GM12878 (cell line): Measurements from ENCODE around the gene EIF2B5. TPM values are rescaled to one million over a fixed set of nuclear protein-coding genes. Genes with fewer than 3 reads are reported as not detected.
A peak's percentile ranks its signal among the peaks of the same experiment; 100 is the strongest.

Experiments used
- ATAC-seq: fragments of 200-7000 bp; cut with Tn5 transposase; 3 replicates; pipeline ENCODE4 v1.9.1; 2020; ENCODE audit warnings: mild to moderate bottlenecking, moderate library complexity
- Bru-seq: library from RNA; stranded (reverse); fragments of 400-500 nt; gene quantifications from one replicate; lab custom pipeline; 2021; lab: Mats Ljungman, UMichigan
- BruChase-seq, 2 experiments: library from RNA; stranded (reverse); fragments of 400-500 nt; gene quantifications; one replicate each; lab custom pipeline; 2021; lab: Mats Ljungman, UMichigan
- BruUV-seq: library from RNA; stranded (reverse); fragments of 400-500 nt; replicated peaks from 2 replicates; lab custom pipeline; 2021; lab: Mats Ljungman, UMichigan
- CTCF ChIA-PET: fragments of 300-600 bp; sonication (Branson Sonifier 250); formaldehyde crosslinking; extraction: SDS; loops from one replicate; lab custom pipeline; 2021; ENCODE audit warnings: inconsistent platforms; lab: Yijun Ruan, JAX
- POLR2A ChIA-PET: fragments of 350-600 bp; formaldehyde crosslinking; extraction: SDS; loops from one replicate; lab custom pipeline; 2021; ENCODE audit warnings: inconsistent platforms; lab: Charles Lee
- RAD21 ChIA-PET: fragments of 300-600 bp; sonication (Branson Sonifier 250); formaldehyde crosslinking; loops from one replicate; lab custom pipeline; 2023; ENCODE audit warnings: antibody characterized with exemption; ENCODE audit not compliant: unreplicated experiment; lab: Charles Lee
- SMC1A ChIA-PET: fragments of 300-600 bp; sonication (Branson Sonifier 250); formaldehyde crosslinking; loops from one replicate; lab custom pipeline; 2023; ENCODE audit not compliant: unreplicated experiment, uncharacterized antibody; lab: Charles Lee
- DNase-seq: peaks from one replicate; pipeline ENCODE4 v3.0.0-alpha.2; 2011; ENCODE audit warnings: low read depth, low spot score
- FAIRE-seq: peaks from 3 replicates; lab custom pipeline; 2011; peaks lifted over from hg19 to GRCh38; lab: Jason Lieb, UNC
- H2AFZ ChIP-seq: 2 replicates; pipeline ENCODE4 v1.6.0; 2011; ENCODE audit warnings: low read depth, low read length, control low read depth; ENCODE audit not compliant: control insufficient read depth
- H3K27ac ChIP-seq: 2 replicates; pipeline ENCODE4 v1.5.1; 2011; ENCODE audit warnings: control low read depth; ENCODE audit not compliant: control insufficient read depth, insufficient read depth
- H3K27me3 ChIP-seq, 2 experiments: replicated peaks in 1 of 2; 2 replicates each; pipeline versions ENCODE4 v1.6.0 to v1.6.1; 2011; ENCODE audit warnings: low read length in 1 of 2; ENCODE audit not compliant: control insufficient read depth in 2 of 2, insufficient read depth in 2 of 2
- H3K36me3 ChIP-seq, 2 experiments: 2 replicates each; pipeline ENCODE4 v1.5.1; 2011; ENCODE audit warnings: low read length in 1 of 2; ENCODE audit not compliant: control insufficient read depth in 2 of 2, insufficient read depth in 2 of 2
- H3K4me1 ChIP-seq: 2 replicates; pipeline ENCODE4 v1.6.1; 2011; ENCODE audit warnings: mild to moderate bottlenecking, low read length, moderate library complexity, mixed read lengths; ENCODE audit not compliant: control insufficient read depth, insufficient read depth
- H3K4me2 ChIP-seq: 2 replicates; pipeline ENCODE4 v1.6.0; 2011; ENCODE audit warnings: control low read depth; ENCODE audit not compliant: control insufficient read depth, insufficient read depth
- H3K4me3 ChIP-seq: fragments of 200-600 bp; sonication (generic); 2 replicates; pipeline ENCODE4 v1.5.1; 2016
- H3K79me2 ChIP-seq: 2 replicates; pipeline ENCODE4 v1.6.0; 2011; ENCODE audit warnings: low read length; ENCODE audit not compliant: control insufficient read depth, insufficient read depth
- H3K9ac ChIP-seq: 2 replicates; pipeline ENCODE4 v1.8.0; 2011; ENCODE audit warnings: low read length, control low read depth, mixed read lengths; ENCODE audit not compliant: control insufficient read depth, insufficient read depth
- H3K9me3 ChIP-seq: replicated peaks from 3 replicates; pipeline ENCODE4 v1.5.1; 2011; ENCODE audit warnings: mild to moderate bottlenecking, low read length; ENCODE audit not compliant: control insufficient read depth, insufficient read depth
- H4K20me1 ChIP-seq: 2 replicates; pipeline ENCODE4 v1.6.0; 2011; ENCODE audit not compliant: control insufficient read depth, insufficient read depth
- ATF2 ChIP-seq: IDR thresholded peaks from 2 replicates; pipeline ENCODE4 v1.6.1; 2012; ENCODE audit warnings: low read length, inconsistent platforms
- CBX3 ChIP-seq: fragments of 200-600 bp; sonication (generic); IDR thresholded peaks from 2 replicates; pipeline ENCODE4 v1.6.1; 2016; ENCODE audit warnings: low read depth, borderline replicate concordance
- MAX ChIP-seq: IDR thresholded peaks from 2 replicates; pipeline ENCODE4 v1.6.1; 2012; ENCODE audit warnings: low read depth, low read length, improper control_type of control experiment
- MYC ChIP-seq: IDR thresholded peaks from 2 replicates; pipeline ENCODE4 v1.6.1; 2011; ENCODE audit warnings: mild to moderate bottlenecking, low read length, moderate library complexity, inconsistent platforms; ENCODE audit not compliant: insufficient read depth, insufficient replicate concordance, insufficient read length, severe bottlenecking
- PAX5 ChIP-seq: IDR thresholded peaks from 2 replicates; pipeline ENCODE4 v1.6.1; 2011; ENCODE audit warnings: low read depth, low read length, borderline replicate concordance
- ZBTB40 ChIP-seq: fragments of 450-650 bp; IDR thresholded peaks from 2 replicates; pipeline ENCODE4 v1.6.1; 2016; ENCODE audit warnings: mild to moderate bottlenecking, moderate library complexity, borderline replicate concordance
- WGBS: methylation state at CpG from one replicate; pipeline ENCODE4 v1.1.6; 2016; ENCODE audit warnings: low lambda C conversion rate; ENCODE audit not compliant: insufficient replicate concordance, insufficient coverage; ENCODE audit errors: missing lambda C conversion rate; 5-methylcytosine and 5-hydroxymethylcytosine counted together
- in situ Hi-C: fragments of 300-500 bp; cut with MboI; formaldehyde crosslinking; loops from 9 replicates; pipeline ENCODE4 v1.14.3; 2018; ENCODE audit warnings: mixed read lengths
- intact Hi-C: fragments of 100-400 bp; cut with micrococcal nuclease; formaldehyde crosslinking; loops from one replicate; pipeline ENCODE4 v1.14.2; 2022; ENCODE audit not compliant: unreplicated experiment
- long read RNA-seq, 2 experiments: library from polyadenylated mRNA; unstranded; transcript quantifications; one replicate each; pipeline ENCODE4 v2.0.0, GENCODE V29; 2019 to 2020
- polyA minus RNA-seq, 3 experiments: library from RNA; depleted of rRNA, polyadenylated mRNA; stranded (reverse); fragments of >200 nt; gene quantifications; 2 replicates each; pipeline ENCODE4 v1.2.3, GENCODE V29; 2011
- polyA plus RNA-seq, 11 experiments: library from polyadenylated mRNA; depleted of rRNA in 4 of 11; unstranded in 6 of 11; stranded (reverse) in 5 of 11; fragments of >200 nt; fragmentation: Nextera tagmentation in 4 of 11; fragmentation: Illumina TruSeq in 1 of 11; extraction: Ambion mirVana in 4 of 11; extraction: Trizol in 1 of 11; gene quantifications; 1 replicate in 1 of 11; 2 replicates in 10 of 11; pipeline versions ENCODE4 v1.2.1 to v1.2.3, GENCODE V29; 2011 to 2016; ENCODE audit warnings: inconsistent platforms in 2 of 11, missing spikeins in 2 of 11, low read depth in 1 of 11
- total RNA-seq, 4 experiments: library from RNA; depleted of rRNA in 3 of 4; stranded (reverse); fragments of >200 nt in 3 of 4; fragmentation: Illumina TruSeq in 1 of 4; extraction: Trizol in 1 of 4; gene quantifications; 2 replicates each; pipeline versions ENCODE4 v1.2.1 to v1.2.3, GENCODE V29; 2013 to 2021

EIF2B5 gene
- total RNA-seq (2013; cell fraction: nucleolus; rRNA removed) = 132 and 135 TPM in 2 replicates
- total RNA-seq (2014; rRNA removed) (50.9 and 53.9 TPM in 2 replicates), total RNA-seq (2014; rRNA removed; fragmentation: Illumina TruSeq; extraction: Trizol) (46.1 and 50.4 TPM in 2 replicates), total RNA-seq (2021) (44.9 and 50.7 TPM in 2 replicates), polyA plus RNA-seq (2011; rRNA removed) (49.7 and 58.5 TPM in 2 replicates), polyA plus RNA-seq (2014; fragmentation: Illumina TruSeq; extraction: Trizol) (53.5 and 55.9 TPM in 2 replicates), polyA plus RNA-seq (2014; fragmentation: Nextera tagmentation; extraction: Ambion mirVana) (10 to 100 TPM; 13.7 to 23.6 TPM), polyA plus RNA-seq (2014; rRNA removed) (65.1 and 72.4 TPM in 2 replicates), polyA plus RNA-seq (2016; fragmentation: Nextera tagmentation; extraction: Ambion mirVana) (10 to 100 TPM; 79.2 to 82.7 TPM), polyA minus RNA-seq (2011; rRNA and poly(A)+ RNA removed) (72.0 and 84.9 TPM in 2 replicates), Bru-seq, nascent RNA (percentile 90 among the genes with signal in this experiment), BruChase-seq, experiment 1, labeled RNA remaining after a 6-hour chase (percentile 91 among the genes with signal in this experiment), BruChase-seq, experiment 2, labeled RNA remaining after a 2-hour chase (percentile 91 among the genes with signal in this experiment)
- polyA plus RNA-seq (2011; ENCODE audit: low read depth) = 31.4 TPM
- polyA plus RNA-seq (2011; cell fraction: cytosol; rRNA removed) = 55.7 and 63.4 TPM in 2 replicates
- polyA plus RNA-seq (2011; cell fraction: nucleus; rRNA removed) = 145 and 159 TPM in 2 replicates
- polyA plus RNA-seq (2012) = 33.0 and 34.6 TPM in 2 replicates
- polyA minus RNA-seq (2011; cell fraction: cytosol; rRNA and poly(A)+ RNA removed) = 13.2 and 18.6 TPM in 2 replicates
- polyA minus RNA-seq (2011; cell fraction: nucleus; rRNA and poly(A)+ RNA removed) = 60.4 and 91.0 TPM in 2 replicates
- long read RNA-seq, experiment 1, transcript EIF2B5-201 (16 exons, 2,656 nt) = major isoform, 51 of 62 reads
- long read RNA-seq, experiment 1, partial matches to known transcripts = 3 of 62 reads
- long read RNA-seq, experiment 1, other reads (novel, unspliced or antisense) = 5 of 62 reads
- long read RNA-seq, experiment 2, transcript EIF2B5-201 (16 exons, 2,656 nt) = major isoform, 11 of 74 reads
- long read RNA-seq, experiment 2, partial matches to known transcripts = 54 of 74 reads
- long read RNA-seq, experiment 2, other reads (novel, unspliced or antisense) = 9 of 74 reads

- peak; percentile 92 for ATAC-seq
- ChIA-PET RAD21 (interaction anchor here (1.1 to 2.6 kb wide), 3 partner anchors 21 to 117 kb away, joined by 3 to 10 read pairs (median 4); partner anchors contain the start of genes ABCC5 and DVL3), POLR2A (interaction anchor here (0.7 to 1.6 kb wide), 3 partner anchors 20 to 122 kb away, joined by 4 to 6 read pairs (median 4); no protein-coding TSS in a partner anchor), SMC1A (interaction anchor here (0.7 to 1.4 kb wide), 3 partner anchors 9 to 105 kb away, joined by 3 to 5 read pairs (median 5); no protein-coding TSS in a partner anchor), CTCF (interaction anchor here (1.4 to 2.0 kb wide), 4 partner anchors 9 to 240 kb away, joined by 3 to 7 read pairs (median 4); partner anchors contain the start of gene DVL3)
- 2% methylated on average over 42 of the region's 56 CpGs for WGBS
- intact Hi-C loops (loop anchor here (1.0 to 10.0 kb wide), 4 partner anchors 39 to 241 kb away; partner anchors contain the start of genes ABCF3, ALG3, AP2M1 and EEF1AKMT4), in situ Hi-C loops (no loop called here)
- H3K36me3 ChIP-seq = peaks cover 0 to 2% of the 10 kb centered on the region in 2 experiments; a peak in 3 of 4 replicates
- peak within 1 kb of the TSS; percentile 94 for H3K9ac ChIP-seq
- peak within 1 kb of the TSS; percentile 84 for H3K27ac ChIP-seq
- peak within 1 kb of the TSS; percentile 98 for H2AFZ ChIP-seq
- peaks cover 4% of the 10 kb centered on the region; the same call in 1 of the 2 replicates for H3K4me1 ChIP-seq
- H3K79me2 ChIP-seq = peaks cover 45% of the 10 kb centered on the region
- peak within 1 kb of the TSS; percentile 95 for H3K4me3 ChIP-seq
- H3K27me3 ChIP-seq = no peaks in the 10 kb centered on the region
- H3K9me3 ChIP-seq = no peaks in the 10 kb centered on the region
- no peaks in the 10 kb centered on the region for H4K20me1 ChIP-seq
- no TSS peak for BruUV-seq
- DNase-seq = peak; percentile 84
- peak; percentile 94 for FAIRE-seq
- H3K4me2 ChIP-seq = peak within 1 kb of the TSS; percentile 91
- peak; percentile 78; the same call in 1 of the 2 replicates for TF ChIP-seq ZBTB40
- TF ChIP-seq PAX5 = 0 out of 2 replicates have a peak, but pooled peaks have one; percentile 18
- TF ChIP-seq ATF2 = no peak
- no peak for TF ChIP-seq MYC
- no peak for TF ChIP-seq CBX3
- peak; percentile 85 for TF ChIP-seq MAX
Observed at GRCh38 chr3:184135149-184135910, at the start of gene EIF2B5. Gene EIF2B5, plus strand, starts transcription at chr3:184135358. Its CDS starts 28 bp downstream, at chr3:184135386.
